ENCODE results near the gene SMIM9. TPM values are rescaled to one million over a fixed set of nuclear protein-coding genes. Genes with fewer than 3 reads are reported as not detected.

Gene SMIM9
- polyA plus RNA-seq, 1 of the 3 experiments (the other 2 are of a cell fraction): not detected

GRCh38 chrX:154824638-154825037 is 9.8 kb downstream of the SMIM9 start:
- Histone ChIP-seq H3K4me2 (no peak overlapping the region), H3K9ac (no peak overlapping the region), H3K27ac (ENCODE audit: low read depth in 2 of 2, low read length in 1 of 2) (no peak overlapping the region), H3K4me1 (ENCODE audit: control insufficient read depth in 1 of 2, insufficient read depth in 2 of 2, low read depth in 1 of 2, low read length in 1 of 2) (no peaks in the 10 kb centered on the region), H3K36me3 (replicated peaks in 1 of 2; ENCODE audit: control insufficient read depth in 1 of 2, insufficient read depth in 2 of 2, low read length in 1 of 2) (no peaks in the 10 kb centered on the region), H3K79me2 (ENCODE audit: insufficient read depth) (no peaks in the 10 kb centered on the region), H3K4me3 (ENCODE audit: low read depth in 2 of 2, low read length in 1 of 2) (no peak overlapping the region), H3K9me3 (no peaks in the 10 kb centered on the region), H3K9me2 (no peaks in the 10 kb centered on the region), H2AFZ (ENCODE audit: low read depth) (no peak overlapping the region), H4K20me1 (ENCODE audit: insufficient read depth) (no peaks in the 10 kb centered on the region), H3F3A (replicated peaks; ENCODE audit: insufficient read depth) (no peaks in the 10 kb centered on the region), H3K27me3 (ENCODE audit: insufficient read depth) (no peaks in the 10 kb centered on the region; the same call in 1 of the 2 replicates)
- POLR2A ChIA-PET: no interaction called here
- TF ChIP-seq, protein P1, sequence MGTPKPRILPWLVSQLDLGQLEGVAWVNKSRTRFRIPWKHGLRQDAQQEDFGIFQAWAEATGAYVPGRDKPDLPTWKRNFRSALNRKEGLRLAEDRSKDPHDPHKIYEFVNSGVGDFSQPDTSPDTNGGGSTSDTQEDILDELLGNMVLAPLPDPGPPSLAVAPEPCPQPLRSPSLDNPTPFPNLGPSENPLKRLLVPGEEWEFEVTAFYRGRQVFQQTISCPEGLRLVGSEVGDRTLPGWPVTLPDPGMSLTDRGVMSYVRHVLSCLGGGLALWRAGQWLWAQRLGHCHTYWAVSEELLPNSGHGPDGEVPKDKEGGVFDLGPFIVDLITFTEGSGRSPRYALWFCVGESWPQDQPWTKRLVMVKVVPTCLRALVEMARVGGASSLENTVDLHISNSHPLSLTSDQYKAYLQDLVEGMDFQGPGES (IDR thresholded peaks at IDR 0.05; ENCODE audit: low read depth, low read length): no peak
- TF ChIP-seq, protein P2, sequence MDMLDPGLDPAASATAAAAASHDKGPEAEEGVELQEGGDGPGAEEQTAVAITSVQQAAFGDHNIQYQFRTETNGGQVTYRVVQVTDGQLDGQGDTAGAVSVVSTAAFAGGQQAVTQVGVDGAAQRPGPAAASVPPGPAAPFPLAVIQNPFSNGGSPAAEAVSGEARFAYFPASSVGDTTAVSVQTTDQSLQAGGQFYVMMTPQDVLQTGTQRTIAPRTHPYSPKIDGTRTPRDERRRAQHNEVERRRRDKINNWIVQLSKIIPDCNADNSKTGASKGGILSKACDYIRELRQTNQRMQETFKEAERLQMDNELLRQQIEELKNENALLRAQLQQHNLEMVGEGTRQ (IDR thresholded peaks at IDR 0.05; ENCODE audit: borderline replicate concordance, low read depth, low read length): no peak
- no peak for TF ChIP-seq POLR2AphosphoS5 (IDR thresholded peaks at IDR 0.05; ENCODE audit: low read depth, low read length)
- TF ChIP-seq GABPA (IDR thresholded peaks at IDR 0.05; ENCODE audit: low read depth): no peak
- TF ChIP-seq RCOR1 (IDR thresholded peaks at IDR 0.05; ENCODE audit: low read length): no peak
- TF ChIP-seq MEF2A (IDR thresholded peaks at IDR 0.05; ENCODE audit: borderline replicate concordance, low read depth): no peak
- TF ChIP-seq TCF12 (IDR thresholded peaks at IDR 0.05): no peak
- TF ChIP-seq FOXM1 (IDR thresholded peaks at IDR 0.05; ENCODE audit: low read depth): no peak
- TF ChIP-seq ELF1 (IDR thresholded peaks at IDR 0.05): no peak
- no peak for TF ChIP-seq MAX (IDR thresholded peaks at IDR 0.05; ENCODE audit: low read depth)
- no peak for TF ChIP-seq RXRA (IDR thresholded peaks at IDR 0.05; ENCODE audit: borderline replicate concordance, low read depth)
- TF ChIP-seq MXI1 (IDR thresholded peaks at IDR 0.05; ENCODE audit: low read depth, low read length): no peak
- no peak for TF ChIP-seq ZBTB33 (IDR thresholded peaks at IDR 0.05; ENCODE audit: borderline replicate concordance, low read depth)
- TF ChIP-seq, protein P3, sequence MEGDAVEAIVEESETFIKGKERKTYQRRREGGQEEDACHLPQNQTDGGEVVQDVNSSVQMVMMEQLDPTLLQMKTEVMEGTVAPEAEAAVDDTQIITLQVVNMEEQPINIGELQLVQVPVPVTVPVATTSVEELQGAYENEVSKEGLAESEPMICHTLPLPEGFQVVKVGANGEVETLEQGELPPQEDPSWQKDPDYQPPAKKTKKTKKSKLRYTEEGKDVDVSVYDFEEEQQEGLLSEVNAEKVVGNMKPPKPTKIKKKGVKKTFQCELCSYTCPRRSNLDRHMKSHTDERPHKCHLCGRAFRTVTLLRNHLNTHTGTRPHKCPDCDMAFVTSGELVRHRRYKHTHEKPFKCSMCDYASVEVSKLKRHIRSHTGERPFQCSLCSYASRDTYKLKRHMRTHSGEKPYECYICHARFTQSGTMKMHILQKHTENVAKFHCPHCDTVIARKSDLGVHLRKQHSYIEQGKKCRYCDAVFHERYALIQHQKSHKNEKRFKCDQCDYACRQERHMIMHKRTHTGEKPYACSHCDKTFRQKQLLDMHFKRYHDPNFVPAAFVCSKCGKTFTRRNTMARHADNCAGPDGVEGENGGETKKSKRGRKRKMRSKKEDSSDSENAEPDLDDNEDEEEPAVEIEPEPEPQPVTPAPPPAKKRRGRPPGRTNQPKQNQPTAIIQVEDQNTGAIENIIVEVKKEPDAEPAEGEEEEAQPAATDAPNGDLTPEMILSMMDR (IDR thresholded peaks at IDR 0.05): no peak
- TF ChIP-seq, protein P4, sequence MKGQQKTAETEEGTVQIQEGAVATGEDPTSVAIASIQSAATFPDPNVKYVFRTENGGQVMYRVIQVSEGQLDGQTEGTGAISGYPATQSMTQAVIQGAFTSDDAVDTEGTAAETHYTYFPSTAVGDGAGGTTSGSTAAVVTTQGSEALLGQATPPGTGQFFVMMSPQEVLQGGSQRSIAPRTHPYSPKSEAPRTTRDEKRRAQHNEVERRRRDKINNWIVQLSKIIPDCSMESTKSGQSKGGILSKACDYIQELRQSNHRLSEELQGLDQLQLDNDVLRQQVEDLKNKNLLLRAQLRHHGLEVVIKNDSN (IDR thresholded peaks at IDR 0.05; ENCODE audit: borderline replicate concordance, low read depth): no peak
- CTCF ChIA-PET: no interaction called here
- no peak for DNase-seq
- 6% methylated on average over 1 of the region's 1 CpG for WGBS (ENCODE audit: low lambda C conversion rate)

Measured in SK-N-SH (cell line).